HepG2 (cell line): ENCODE measurements around the gene ELOVL2. TPM values are rescaled to one million over a fixed set of nuclear protein-coding genes. Genes with fewer than 3 reads are reported as not detected.

ENCODE experiments used
- ADNP ChIP-seq: sonication (generic); formaldehyde crosslinking; IDR thresholded peaks from 2 replicates; pipeline ENCODE4 v1.4.0; 2020; ENCODE audit warnings: missing genetic modification reagents
- AHR ChIP-seq: IDR thresholded peaks from 2 replicates; pipeline ENCODE4 v1.6.1; 2018; ENCODE audit warnings: missing genetic modification reagents, missing compliant biosample characterization
- ARID2 ChIP-seq: sonication (generic); formaldehyde crosslinking; IDR thresholded peaks from 2 replicates; pipeline ENCODE4 v1.8.1; 2022; ENCODE audit warnings: mild to moderate bottlenecking, missing genetic modification reagents, borderline replicate concordance
- CBX2 ChIP-seq, 2 experiments: fragments of 200-600 bp in 1 of 2; sonication (generic); formaldehyde crosslinking in 1 of 2; IDR thresholded peaks; 2 replicates each; pipeline versions ENCODE4 v1.7.0 to v1.8.1; 2018 to 2022; ENCODE audit warnings: low read depth in 2 of 2, low read length in 1 of 2, mild to moderate bottlenecking in 1 of 2, missing genetic modification reagents in 1 of 2
- CENPT ChIP-seq: sonication (generic); formaldehyde crosslinking; IDR thresholded peaks from 2 replicates; pipeline ENCODE4 v1.8.0; 2022; ENCODE audit warnings: low read depth, mild to moderate bottlenecking, moderate library complexity, missing genetic modification reagents
- GATAD1 ChIP-seq: IDR thresholded peaks from 2 replicates; pipeline ENCODE4 v1.6.1; 2016; ENCODE audit warnings: missing genetic modification reagents, missing compliant biosample characterization
- HES4 ChIP-seq: sonication (generic); formaldehyde crosslinking; IDR thresholded peaks from 2 replicates; pipeline ENCODE4 v1.9.0; 2021; ENCODE audit warnings: mild to moderate bottlenecking, missing genetic modification reagents, borderline replicate concordance
- HIC2 ChIP-seq: sonication (generic); formaldehyde crosslinking; IDR thresholded peaks from 2 replicates; pipeline ENCODE4 v1.9.0; 2022; ENCODE audit warnings: low read depth, missing genetic modification reagents
- MATR3 ChIP-seq: sonication (generic); formaldehyde crosslinking; IDR thresholded peaks from 2 replicates; pipeline ENCODE4 v1.4.0; 2020; ENCODE audit warnings: missing genetic modification reagents
- NBN ChIP-seq: fragments of 450-650 bp; conservative IDR thresholded peaks from 2 replicates; pipeline ENCODE4 v1.6.1; 2017
- PHF21A ChIP-seq: sonication (generic); formaldehyde crosslinking; IDR thresholded peaks from 2 replicates; pipeline ENCODE4 v1.5.0; 2020; ENCODE audit warnings: mild to moderate bottlenecking, missing genetic modification reagents
- SSRP1 ChIP-seq: IDR thresholded peaks from 2 replicates; pipeline ENCODE4 v1.6.1; 2016; ENCODE audit warnings: control low read depth
- ZBED4 ChIP-seq: sonication (generic); formaldehyde crosslinking; IDR thresholded peaks from 2 replicates; pipeline ENCODE4 v1.4.0; 2020; ENCODE audit warnings: missing genetic modification reagents, borderline replicate concordance
- ZC3H13 ChIP-seq: sonication (generic); formaldehyde crosslinking; IDR thresholded peaks from 2 replicates; pipeline ENCODE4 v1.8.1; 2023; ENCODE audit warnings: mild to moderate bottlenecking, missing genetic modification reagents, moderate library complexity
- ZFYVE20 ChIP-seq: sonication (generic); formaldehyde crosslinking; IDR thresholded peaks from 2 replicates; pipeline ENCODE4 v1.8.0; 2023; ENCODE audit warnings: low read depth, mild to moderate bottlenecking, moderate library complexity, missing genetic modification reagents, borderline replicate concordance
- ZNF138 ChIP-seq: sonication (generic); formaldehyde crosslinking; IDR thresholded peaks from 2 replicates; pipeline ENCODE4 v1.5.0; 2020; ENCODE audit warnings: mild to moderate bottlenecking, low read depth, missing genetic modification reagents
- ZNF205 ChIP-seq: IDR thresholded peaks from 2 replicates; pipeline ENCODE4 v1.6.1; 2018; ENCODE audit warnings: missing biosample characterization, missing genetic modification reagents
- ZNF333 ChIP-seq: sonication (generic); formaldehyde crosslinking; IDR thresholded peaks from 2 replicates; pipeline ENCODE4 v1.4.0; 2020; ENCODE audit warnings: mild to moderate bottlenecking, missing genetic modification reagents, borderline replicate concordance
- ZNF460 ChIP-seq: sonication (generic); formaldehyde crosslinking; IDR thresholded peaks from 2 replicates; pipeline ENCODE4 v1.5.1; 2020; ENCODE audit warnings: missing genetic modification reagents, mild to moderate bottlenecking, borderline replicate concordance
- ZNF543 ChIP-seq: sonication (generic); formaldehyde crosslinking; IDR thresholded peaks from 2 replicates; pipeline ENCODE4 v1.4.0; 2020; ENCODE audit warnings: mild to moderate bottlenecking, missing genetic modification reagents
- ZNF598 ChIP-seq: sonication (generic); formaldehyde crosslinking; IDR thresholded peaks from 2 replicates; pipeline ENCODE4 v1.5.1; 2020; ENCODE audit warnings: mild to moderate bottlenecking, missing genetic modification reagents, borderline replicate concordance
- ZSCAN9 ChIP-seq: IDR thresholded peaks from 2 replicates; pipeline ENCODE4 v1.6.1; 2016; ENCODE audit warnings: borderline replicate concordance
- polyA plus RNA-seq, 8 experiments: library from polyadenylated mRNA; depleted of rRNA in 3 of 8; stranded (reverse) in 7 of 8; unstranded in 1 of 8; fragments of >200 nt; fragmentation: Illumina TruSeq in 4 of 8; extraction: Trizol in 4 of 8; gene quantifications; 2 replicates each; pipeline versions ENCODE4 v1.2.1 to v1.2.3, GENCODE V29; 2011 to 2016; ENCODE audit warnings: low read depth in 4 of 8, missing spikeins in 1 of 8, mixed read lengths in 1 of 8; ENCODE audit not compliant: insufficient read depth in 1 of 8
- total RNA-seq, 5 experiments: library from RNA; depleted of rRNA; stranded (reverse); fragments of >200 nt; fragmentation: Illumina TruSeq; extraction: Trizol; gene quantifications; 2 replicates each; pipeline ENCODE4 v1.2.3, GENCODE V29; 2016; ENCODE audit warnings: low read depth in 1 of 5

The ELOVL2 gene
- total and polyA plus RNA-seq, 2 of the 13 experiments (the other 11 are each of a cell fraction or from before 2014, with no cell fraction given) = 43.6 to 65.4 TPM

GRCh38 chr6:11043378-11043960, 636 bp downstream of the ELOVL2 start (continued):
- TF ChIP-seq NBN = no peak
- TF ChIP-seq ADNP (CRISPR knock-in tag) = no peak
- no peak for TF ChIP-seq CENPT (CRISPR knock-in tag)
- TF ChIP-seq HIC2 (CRISPR knock-in tag) = no peak
- TF ChIP-seq HES4 (CRISPR knock-in tag) = no peak; the same call in 1 of the 2 replicates
- no peak; the same call in 1 of the 2 replicates for TF ChIP-seq ZFYVE20 (CRISPR knock-in tag)
- no peak; the same call in 1 of the 2 replicates for TF ChIP-seq ZNF543 (CRISPR knock-in tag)
- TF ChIP-seq ZNF598 (CRISPR knock-in tag) = peak; percentile 46; the same call in 1 of the 2 replicates
- no peak for TF ChIP-seq ZBED4 (CRISPR knock-in tag)
- TF ChIP-seq ZNF138 = no peak
- peak; percentile 64; the same call in 1 of the 2 replicates for TF ChIP-seq ZNF333
- no peak for TF ChIP-seq ZNF205
- TF ChIP-seq SSRP1 (CRISPR knock-in tag) = no peak
- no peak for TF ChIP-seq GATAD1
- 0 out of 2 replicates have a peak, but pooled peaks have one; percentile 11 for TF ChIP-seq ZSCAN9 (CRISPR knock-in tag)
- TF ChIP-seq CBX2 (IDR thresholded peaks at IDR 0.05; ENCODE audit: low read depth, low read length) = no peak
- TF ChIP-seq CBX2 (CRISPR knock-in tag; IDR thresholded peaks at IDR 0.05; ENCODE audit: low read depth) = no peak
- TF ChIP-seq AHR (CRISPR knock-in tag) = no peak
- peak; percentile 24; the same call in 1 of the 2 replicates for TF ChIP-seq ARID2 (CRISPR knock-in tag)
- no peak for TF ChIP-seq ZNF460 (CRISPR knock-in tag)
- peak; percentile 34; the same call in 1 of the 2 replicates for TF ChIP-seq PHF21A (CRISPR knock-in tag)
- TF ChIP-seq ZC3H13 (CRISPR knock-in tag) = 0 out of 2 replicates have a peak, but pooled peaks have one; percentile 47
- no peak for TF ChIP-seq MATR3 (CRISPR knock-in tag)
